Measurements from ENCODE around the gene PRKACA.
A peak's percentile ranks its signal among the peaks of the same experiment; 100 is the strongest.

The PRKACA gene

GRCh38 chr19:14116918-14117578 lies 514 bp downstream of the PRKACA start:
- in situ Hi-C loops (cut with HindIII; ENCODE audit: low sequenced_read_pairs) = no loop called here
- DNase-seq (ENCODE audit: low read depth, low spot score) = no peak
- H3K4me3 ChIP-seq (ENCODE audit: low read depth, low read length) = peak overlapping the region; percentile 86
- no peak for TF ChIP-seq CTCF (IDR thresholded peaks at IDR 0.05; ENCODE audit: low read depth, low read length)

- peak overlapping the region; percentile 86 for H3K4me3 ChIP-seq (ENCODE audit: low read depth, low read length)
- no peak for TF ChIP-seq CTCF (IDR thresholded peaks at IDR 0.05; ENCODE audit: low read depth, low read length)
- no peak for DNase-seq (ENCODE audit: low read depth, low spot score)
- in situ Hi-C loops (cut with HindIII; ENCODE audit: low sequenced_read_pairs) = no loop called here
Observed at GRCh38 chr19:14116525-14116917, 1.0 kb downstream of the PRKACA start.

GRCh38 chr19:14115756-14116155 lies 1.8 kb downstream of the PRKACA start:
- TF ChIP-seq CTCF (IDR thresholded peaks at IDR 0.05; ENCODE audit: low read depth, low read length) = no peak
- DNase-seq (ENCODE audit: low read depth, low spot score) = no peak
- in situ Hi-C loops (cut with HindIII; ENCODE audit: low sequenced_read_pairs) = no loop called here
- no peak overlapping the region for H3K4me3 ChIP-seq (ENCODE audit: low read depth, low read length)

GRCh38 chr19:14114854-14115253 lies 2.7 kb downstream of the PRKACA start:
- H3K4me3 ChIP-seq (ENCODE audit: low read depth, low read length) = no peak overlapping the region
- peak; percentile 55 for TF ChIP-seq CTCF (IDR thresholded peaks at IDR 0.05; ENCODE audit: low read depth, low read length)
- in situ Hi-C loops (cut with HindIII; ENCODE audit: low sequenced_read_pairs) = no loop called here
- no peak for DNase-seq (ENCODE audit: low read depth, low spot score)

- DNase-seq (ENCODE audit: low read depth, low spot score) = no peak
- in situ Hi-C loops (cut with HindIII; ENCODE audit: low sequenced_read_pairs) = no loop called here
- no peak for TF ChIP-seq CTCF (IDR thresholded peaks at IDR 0.05; ENCODE audit: low read depth, low read length)
- H3K4me3 ChIP-seq (ENCODE audit: low read depth, low read length) = no peak overlapping the region
Observed at GRCh38 chr19:14114439-14114838, 3.1 kb downstream of the PRKACA start.

GRCh38 chr19:14113762-14114414 lies 3.7 kb downstream of the PRKACA start:
- in situ Hi-C loops (cut with HindIII; ENCODE audit: low sequenced_read_pairs) = no loop called here
- peak; percentile 27 for TF ChIP-seq CTCF (IDR thresholded peaks at IDR 0.05; ENCODE audit: low read depth, low read length)
- H3K4me3 ChIP-seq (ENCODE audit: low read depth, low read length) = no peak overlapping the region

More at GRCh38 chr19:14113762-14114414, 3.7 kb downstream of the PRKACA start:
- DNase-seq (ENCODE audit: low read depth, low spot score) = no peak

All from astrocyte of the spinal cord (primary cell).